H1 (cell line): ENCODE measurements around the gene GNB5. TPM values are rescaled to one million over a fixed set of nuclear protein-coding genes. Genes with fewer than 3 reads are reported as not detected.

Experiments used
- CTCF ChIA-PET: fragments of 300-600 bp; sonication (Branson Sonifier 250); formaldehyde crosslinking; loops from one replicate; lab custom pipeline; 2021; ENCODE audit not compliant: partially characterized antibody; lab: Charles Lee
- POLR2A ChIA-PET: fragments of 300-600 bp; sonication (Branson Sonifier 250); formaldehyde crosslinking; loops from one replicate; lab custom pipeline; 2021; ENCODE audit warnings: inconsistent platforms; ENCODE audit not compliant: partially characterized antibody; lab: Charles Lee
- DNase-seq, 2 experiments: peaks; one replicate each; pipeline versions ENCODE4 v3.0.0 to v3.0.0-alpha.2; 2010 to 2022; ENCODE audit warnings: low spot score in 2 of 2, low read depth in 1 of 2, mixed read lengths in 1 of 2
- FAIRE-seq: peaks from 2 replicates; lab custom pipeline; 2011; peaks lifted over from hg19 to GRCh38; lab: Jason Lieb, UNC
- H2AFZ ChIP-seq: 2 replicates; pipeline ENCODE4 v1.8.1; 2012; ENCODE audit warnings: low read length, inconsistent platforms
- H2AK5ac ChIP-seq: 2 replicates; pipeline ENCODE4 v1.6.1; 2013; ENCODE audit warnings: low read depth, low read length
- H2BK120ac ChIP-seq: replicated peaks from 2 replicates; pipeline ENCODE3; 2013; ENCODE audit warnings: low read depth, low read length, inconsistent platforms
- H2BK12ac ChIP-seq: 2 replicates; pipeline ENCODE4 v1.6.1; 2013; ENCODE audit warnings: low read depth, low read length
- H2BK15ac ChIP-seq: 2 replicates; pipeline ENCODE4 v1.6.1; 2013; ENCODE audit warnings: low read length
- H2BK20ac ChIP-seq: 2 replicates; pipeline ENCODE4 v1.6.1; 2013; ENCODE audit warnings: low read length
- H2BK5ac ChIP-seq: 2 replicates; pipeline ENCODE4 v1.6.1; 2013; ENCODE audit warnings: low read depth, low read length
- H3K14ac ChIP-seq: 2 replicates; pipeline ENCODE4 v1.6.1; 2013; ENCODE audit warnings: inconsistent platforms; ENCODE audit not compliant: insufficient read length
- H3K18ac ChIP-seq: 2 replicates; pipeline ENCODE4 v1.6.1; 2013; ENCODE audit warnings: low read length; ENCODE audit errors: extremely low read depth
- H3K23ac ChIP-seq: 2 replicates; pipeline ENCODE4 v1.6.1; 2013; ENCODE audit warnings: inconsistent platforms; ENCODE audit not compliant: insufficient read length
- H3K23me2 ChIP-seq: 2 replicates; pipeline ENCODE4 v1.6.1; 2013; ENCODE audit warnings: low read depth, low read length
- H3K27ac ChIP-seq: 2 replicates; pipeline ENCODE4 v1.6.1; 2011; ENCODE audit warnings: low read depth, low read length, inconsistent platforms
- H3K27me3 ChIP-seq, 4 experiments: replicated peaks in 1 of 4; 1 replicate in 1 of 4; 2 replicates in 3 of 4; pipeline versions ENCODE4 v1.6.1 to v1.8.1; 2011 to 2013; ENCODE audit warnings: low read length in 3 of 4, mild to moderate bottlenecking in 3 of 4, inconsistent platforms in 2 of 4, mixed read lengths in 2 of 4, moderate library complexity in 1 of 4; ENCODE audit not compliant: control insufficient read depth in 3 of 4, insufficient read depth in 3 of 4; ENCODE audit errors: extremely low read depth in 1 of 4
- H3K36me3 ChIP-seq, 4 experiments: 2 replicates each; pipeline versions ENCODE4 v1.6.1 to v1.8.1; 2011 to 2013; ENCODE audit warnings: mild to moderate bottlenecking in 4 of 4, low read length in 3 of 4, moderate library complexity in 2 of 4, control low read depth in 1 of 4, inconsistent platforms in 1 of 4; ENCODE audit not compliant: insufficient read depth in 4 of 4, control insufficient read depth in 2 of 4
- H3K4ac ChIP-seq: replicated peaks from 2 replicates; pipeline ENCODE3; 2013; ENCODE audit warnings: low read length, low read depth, mixed read lengths, inconsistent platforms; ENCODE audit not compliant: insufficient read length
- H3K4me1 ChIP-seq, 4 experiments: replicated peaks in 1 of 4; 1 replicate in 1 of 4; 2 replicates in 3 of 4; pipeline versions ENCODE4 v1.6.1 to v1.8.1; 2011 to 2013; ENCODE audit warnings: low read length in 3 of 4, inconsistent platforms in 2 of 4, mixed read lengths in 1 of 4; ENCODE audit not compliant: insufficient read depth in 4 of 4, control insufficient read depth in 3 of 4
- H3K4me2 ChIP-seq, 2 experiments: 2 replicates each; pipeline versions ENCODE4 v1.6.1 to v1.8.1; 2011 to 2013; ENCODE audit warnings: low read depth in 2 of 2, low read length in 2 of 2, control low read depth in 1 of 2, inconsistent platforms in 1 of 2, mild to moderate bottlenecking in 1 of 2; ENCODE audit not compliant: insufficient read depth in 1 of 2
- H3K4me3 ChIP-seq, 4 experiments: fragments of 200-600, 300-600 bp in 1 of 4; sonication (generic), shearing (Covaris generic), sonication (Bioruptor Twin) in 1 of 4; 2 replicates each; pipeline versions ENCODE4 v1.5.1 to v1.8.1; 2011 to 2016; ENCODE audit warnings: low read length in 4 of 4, low read depth in 3 of 4, control low read depth in 2 of 4, inconsistent platforms in 2 of 4, mild to moderate bottlenecking in 2 of 4, mixed read lengths in 1 of 4, moderate library complexity in 1 of 4; ENCODE audit not compliant: insufficient read depth in 2 of 4; ENCODE audit errors: extremely low read depth in 1 of 4
- H3K56ac ChIP-seq: replicated peaks from 2 replicates; pipeline ENCODE3; 2013; ENCODE audit warnings: low read depth, mild to moderate bottlenecking, mixed read lengths, low read length, inconsistent platforms; ENCODE audit not compliant: insufficient read length
- H3K79me1 ChIP-seq: 2 replicates; pipeline ENCODE4 v1.6.1; 2013; ENCODE audit warnings: low read depth, low read length, control low read depth
- H3K79me2 ChIP-seq, 2 experiments: 2 replicates each; pipeline versions ENCODE4 v1.6.1 to v1.8.1; 2012 to 2013; ENCODE audit warnings: low read length in 2 of 2, mild to moderate bottlenecking in 2 of 2, inconsistent platforms in 1 of 2; ENCODE audit not compliant: insufficient read depth in 2 of 2, control insufficient read depth in 1 of 2
- H3K9ac ChIP-seq, 4 experiments: replicated peaks in 1 of 4; 1 replicate in 1 of 4; 2 replicates in 3 of 4; pipeline versions ENCODE4 v1.6.1 to v1.8.1; 2011 to 2013; ENCODE audit warnings: low read depth in 3 of 4, low read length in 3 of 4, control low read depth in 2 of 4, mild to moderate bottlenecking in 2 of 4, moderate library complexity in 2 of 4, inconsistent platforms in 1 of 4; ENCODE audit errors: extremely low read depth in 1 of 4
- H3K9me3 ChIP-seq, 2 experiments: 2 replicates each; pipeline versions ENCODE4 v1.6.1 to v1.8.1; 2012 to 2013; ENCODE audit warnings: mild to moderate bottlenecking in 2 of 2, moderate library complexity in 2 of 2, control low read depth in 1 of 2, inconsistent platforms in 1 of 2, low read depth in 1 of 2, low read length in 1 of 2, mixed read lengths in 1 of 2; ENCODE audit not compliant: insufficient read depth in 2 of 2
- H4K20me1 ChIP-seq, 2 experiments: replicated peaks in 1 of 2; 2 replicates each; pipeline versions ENCODE3 to v1.8.1; 2011 to 2013; ENCODE audit warnings: inconsistent platforms in 2 of 2, low read length in 2 of 2, mild to moderate bottlenecking in 1 of 2; ENCODE audit not compliant: insufficient read depth in 2 of 2, control insufficient read depth in 1 of 2
- H4K5ac ChIP-seq: 2 replicates; pipeline ENCODE4 v1.6.1; 2013; ENCODE audit warnings: low read length, low read depth, mixed read lengths, inconsistent platforms; ENCODE audit not compliant: insufficient read length
- H4K8ac ChIP-seq: 2 replicates; pipeline ENCODE4 v1.8.0; 2013; ENCODE audit warnings: mild to moderate bottlenecking, moderate library complexity, low read length, inconsistent platforms; ENCODE audit not compliant: insufficient read depth; ENCODE audit errors: extremely low read depth
- H4K91ac ChIP-seq: replicated peaks from 2 replicates; pipeline ENCODE3; 2013; ENCODE audit warnings: low read length, mixed read lengths, inconsistent platforms; ENCODE audit not compliant: insufficient read length
- CBX8 ChIP-seq: fragments of 300-800, 300-1000 bp; sonication (generic); IDR thresholded peaks from 2 replicates; pipeline ENCODE4 v1.7.1; 2016; ENCODE audit warnings: low read depth, low read length, borderline replicate concordance
- CTBP2 ChIP-seq: IDR thresholded peaks from 2 replicates; pipeline ENCODE4 v1.7.0; 2011; ENCODE audit warnings: borderline replicate concordance, mild to moderate bottlenecking, moderate library complexity, mixed read lengths, low read length; ENCODE audit not compliant: insufficient read depth, insufficient read length
- E2F6 ChIP-seq: IDR thresholded peaks from 2 replicates; pipeline ENCODE4 v1.6.1; 2012; ENCODE audit warnings: inconsistent platforms
- HDAC6 ChIP-seq: IDR thresholded peaks from one replicate; pipeline ENCODE4 v1.7.1; 2012; ENCODE audit warnings: low read depth, mild to moderate bottlenecking, inconsistent platforms, low read length, moderate library complexity
- KDM5A ChIP-seq: fragments of 200-600 bp; IDR thresholded peaks from 2 replicates; pipeline ENCODE4 v1.7.1; 2012; ENCODE audit warnings: mild to moderate bottlenecking, low read length, inconsistent platforms, mixed read lengths
- MAFK ChIP-seq: IDR thresholded peaks from 2 replicates; pipeline ENCODE4 v1.6.1; 2012; ENCODE audit warnings: low read depth, mild to moderate bottlenecking, improper control_type of control experiment, low read length
- NANOG ChIP-seq: IDR thresholded peaks from 2 replicates; pipeline ENCODE4 v1.6.1; 2011; ENCODE audit warnings: low read length, low read depth, mild to moderate bottlenecking, inconsistent platforms; ENCODE audit not compliant: insufficient read depth, poor library complexity, severe bottlenecking
- SIN3A ChIP-seq, 2 experiments: IDR thresholded peaks in 1 of 2; conservative IDR thresholded peaks in 1 of 2; 2 replicates each; pipeline ENCODE4 v1.6.1; 2011 to 2012; ENCODE audit warnings: low read length in 2 of 2, improper control_type of control experiment in 1 of 2, low read depth in 1 of 2, mild to moderate bottlenecking in 1 of 2
- SRF ChIP-seq: IDR thresholded peaks from 2 replicates; pipeline ENCODE4 v1.6.1; 2011; ENCODE audit warnings: mild to moderate bottlenecking, low read depth, low read length, moderate library complexity
- TBP ChIP-seq: IDR thresholded peaks from 2 replicates; pipeline ENCODE4 v1.6.1; 2011; ENCODE audit warnings: low read depth, low read length, improper control_type of control experiment
- WGBS, 2 experiments: shearing (Covaris generic) in 1 of 2; methylation state at CpG; one replicate each; pipeline versions ENCODE4 v1.1.6 to v1.1.7; 2013 to 2015; ENCODE audit warnings: low lambda C conversion rate in 2 of 2, mixed read lengths in 2 of 2, inconsistent platforms in 1 of 2, low coverage in 1 of 2, missing lambda C conversion rate in 1 of 2; ENCODE audit not compliant: insufficient replicate concordance in 2 of 2, insufficient coverage in 1 of 2, insufficient read length in 1 of 2; ENCODE audit errors: extremely low coverage in 1 of 2, missing lambda C conversion rate in 1 of 2; 5-methylcytosine and 5-hydroxymethylcytosine counted together
- polyA plus RNA-seq, 7 experiments: library from polyadenylated mRNA; depleted of rRNA in 3 of 7; stranded (reverse) in 5 of 7; unstranded in 2 of 7; fragments of >200 nt in 5 of 7; fragments of 200-250 nt in 2 of 7; gene quantifications; 1 replicate in 5 of 7; 2 replicates in 1 of 7; 4 replicates in 1 of 7; pipeline versions ENCODE4 v1.2.1 to v1.2.3, GENCODE V29; 2011 to 2013; ENCODE audit warnings: missing spikeins in 2 of 7, mixed read lengths in 2 of 7
- total RNA-seq: library from RNA; stranded (reverse); fragmentation: NEBNext Ultra II Directional; extraction: Animal tissue kit (Norgen Biotek cat#: 25700); gene quantifications from 2 replicates; pipeline ENCODE4 v1.2.1, GENCODE V29; 2021

Gene GNB5
- total and polyA plus RNA-seq, 2 of the 8 experiments (the other 6 are each of a cell fraction or from before 2014, with no cell fraction given) = 21.7 to 42.5 TPM

GRCh38 chr15:52234596-52235541, 43.7 kb upstream of the GNB5 start:
- no peak overlapping the region for H4K91ac ChIP-seq
- no peaks in the 10 kb centered on the region for H4K20me1 ChIP-seq
- no peak overlapping the region for H3K4me2 ChIP-seq
- H2BK12ac ChIP-seq = no peak overlapping the region
- no peaks in the 10 kb centered on the region for H3K4me1 ChIP-seq
- H3K18ac ChIP-seq = no peak overlapping the region
- H2AK5ac ChIP-seq = no peak overlapping the region
- H3K9me3 ChIP-seq = no peaks in the 10 kb centered on the region
- no peaks in the 10 kb centered on the region for H3K79me2 ChIP-seq
- H3K36me3 ChIP-seq = peaks cover 13 to 47% (median 33%) of the 10 kb centered on the region in 4 experiments; a peak in 7 of 8 replicates
- CTCF ChIA-PET = interaction anchor here (1.1 to 2.5 kb wide), 3 partner anchors 7 to 26 kb away, joined by 4 to 11 read pairs (median 9); no protein-coding TSS in a partner anchor
- H3K27ac ChIP-seq = no peak overlapping the region
- no peak overlapping the region for H2BK120ac ChIP-seq
- H2BK20ac ChIP-seq = no peak overlapping the region
- no peak overlapping the region for H3K56ac ChIP-seq
- H3K9ac ChIP-seq = no peak overlapping the region
- H3K79me1 ChIP-seq = no peaks in the 10 kb centered on the region
- H3K4me3 ChIP-seq = no peak overlapping the region
- FAIRE-seq (no peak), DNase-seq (no peak)
- POLR2A ChIA-PET = interaction anchor here (0.7 kb wide), 1 partner anchor 14 kb away, joined by 3 read pairs; no protein-coding TSS in a partner anchor
- H4K8ac ChIP-seq = no peak overlapping the region
- H3K4ac ChIP-seq = no peak overlapping the region
- H2BK5ac ChIP-seq = no peak overlapping the region
- H2AFZ ChIP-seq = no peak overlapping the region
- H3K23me2 ChIP-seq = no peaks in the 10 kb centered on the region
- 80% methylated on average over 17 of the region's 17 CpGs; no CpG with 5 or more reads in 1 of the 2 experiments for WGBS, 2 experiments
- H3K14ac ChIP-seq = no peak overlapping the region
- H2BK15ac ChIP-seq = no peak overlapping the region
- no peak overlapping the region for H4K5ac ChIP-seq
- H3K23ac ChIP-seq = no peak overlapping the region
- H3K27me3 ChIP-seq = no peaks in the 10 kb centered on the region
- no peak for TF ChIP-seq SIN3A (conservative IDR thresholded peaks at IDR 0.05 in 1 of 2, IDR thresholded peaks at IDR 0.05 in 1 of 2; ENCODE audit: low read depth in 1 of 2, low read length in 2 of 2)
- no peak for TF ChIP-seq CTBP2
- TF ChIP-seq TBP = no peak
- TF ChIP-seq E2F6 = no peak
- TF ChIP-seq NANOG = no peak
- no peak for TF ChIP-seq HDAC6
- no peak for TF ChIP-seq SRF
- no peak for TF ChIP-seq KDM5A
- TF ChIP-seq MAFK = no peak
- TF ChIP-seq CBX8 = no peak
